GM18507 (cell line): ENCODE results near the gene ZNF724.
"Not testable (repeated sequence)": the region's sequence is repeated elsewhere in the genome, so short reads cannot be mapped to it uniquely, and the experiment has no call there.

Source experiments
- DNase-seq: peaks from one replicate; pipeline ENCODE4 v3.0.0; 2011; ENCODE audit warnings: low read depth; ENCODE audit not compliant: insufficient read length; ENCODE audit errors: extremely low spot score
- FAIRE-seq: peaks from 2 replicates; lab custom pipeline; 2011; peaks lifted over from hg19 to GRCh38; lab: Jason Lieb, UNC

ZNF724 gene

GRCh38 chr19:23249911-23250649 lies at the start of gene ZNF724:
Gene ZNF724 (minus strand): TSS chr19:23250394. CDS start chr19:23250242, 152 bp downstream.
- peak; percentile 97 for FAIRE-seq

GRCh38 chr19:23294141-23294540 lies 43.9 kb upstream of the ZNF724 start:
- DNase-seq, result no peak
- no peak for FAIRE-seq

More at GRCh38 chr19:23249911-23250649, at the start of gene ZNF724:
- DNase-seq, result peak; percentile 86

- DNase-seq, FAIRE-seq: not testable (repeated sequence)
Observed at GRCh38 chr19:23289966-23290365, 39.8 kb upstream of the ZNF724 start.

- DNase-seq, result no peak
Observed at GRCh38 chr19:23287620-23288019, 37.4 kb upstream of the ZNF724 start.

GRCh38 chr19:23286477-23286876 lies 36.3 kb upstream of the ZNF724 start:
- DNase-seq, result no peak
- FAIRE-seq, result no peak

More at GRCh38 chr19:23287620-23288019, 37.4 kb upstream of the ZNF724 start:
- FAIRE-seq, result no peak

GRCh38 chr19:23285948-23286347 lies 35.8 kb upstream of the ZNF724 start:
- no peak for FAIRE-seq

GRCh38 chr19:23285326-23285725 lies 35.1 kb upstream of the ZNF724 start:
- FAIRE-seq, DNase-seq: not testable (repeated sequence)

More at GRCh38 chr19:23285948-23286347, 35.8 kb upstream of the ZNF724 start:
- DNase-seq, result no peak

GRCh38 chr19:23283925-23284324 lies 33.7 kb upstream of the ZNF724 start:
- FAIRE-seq, result no peak
- DNase-seq, result no peak

- FAIRE-seq (no peak), DNase-seq (no peak)
Observed at GRCh38 chr19:23281663-23282276, 31.6 kb upstream of the ZNF724 start.

- not testable (repeated sequence) for FAIRE-seq, DNase-seq
Observed at GRCh38 chr19:23278118-23278517, 27.9 kb upstream of the ZNF724 start.

- peak; percentile 94 for FAIRE-seq
- peak; percentile 71 for DNase-seq
Observed at GRCh38 chr19:23273590-23274412, 23.6 kb upstream of the ZNF724 start.

- no peak for FAIRE-seq
- DNase-seq, result no peak
Observed at GRCh38 chr19:23273022-23273589, 22.9 kb upstream of the ZNF724 start.

GRCh38 chr19:23263870-23264590 lies 13.8 kb upstream of the ZNF724 start:
- no peak for DNase-seq
- no peak for FAIRE-seq

GRCh38 chr19:23263396-23263795 lies 13.2 kb upstream of the ZNF724 start:
- FAIRE-seq (no peak), DNase-seq (no peak)

- FAIRE-seq, result no peak
- no peak for DNase-seq
Observed at GRCh38 chr19:23262920-23263319, 12.7 kb upstream of the ZNF724 start.

- FAIRE-seq (no peak), DNase-seq (no peak)
Observed at GRCh38 chr19:23261496-23262020, 11.4 kb upstream of the ZNF724 start.

GRCh38 chr19:23260956-23261355 lies 10.8 kb upstream of the ZNF724 start:
- FAIRE-seq (no peak), DNase-seq (no peak)

- FAIRE-seq (no peak), DNase-seq (no peak)
Observed at GRCh38 chr19:23259961-23260360, 9.8 kb upstream of the ZNF724 start.

GRCh38 chr19:23255700-23256099 lies 5.5 kb upstream of the ZNF724 start:
- no peak for DNase-seq

More at GRCh38 chr19:23255700-23256099, 5.5 kb upstream of the ZNF724 start:
- no peak for FAIRE-seq
